NCI-H187 (cell line): ENCODE data around the gene CASP14.
A peak's percentile ranks its signal among the peaks of the same experiment; 100 is the strongest.
"Not testable (repeated sequence)": the region's sequence is repeated elsewhere in the genome, so short reads cannot be mapped to it uniquely, and the experiment has no call there.

Experiments used
- DNase-seq, 2 experiments: peaks; one replicate each; lab custom pipeline; 2025; lab: John Stamatoyannopoulos, UW

The CASP14 gene

DNA sequence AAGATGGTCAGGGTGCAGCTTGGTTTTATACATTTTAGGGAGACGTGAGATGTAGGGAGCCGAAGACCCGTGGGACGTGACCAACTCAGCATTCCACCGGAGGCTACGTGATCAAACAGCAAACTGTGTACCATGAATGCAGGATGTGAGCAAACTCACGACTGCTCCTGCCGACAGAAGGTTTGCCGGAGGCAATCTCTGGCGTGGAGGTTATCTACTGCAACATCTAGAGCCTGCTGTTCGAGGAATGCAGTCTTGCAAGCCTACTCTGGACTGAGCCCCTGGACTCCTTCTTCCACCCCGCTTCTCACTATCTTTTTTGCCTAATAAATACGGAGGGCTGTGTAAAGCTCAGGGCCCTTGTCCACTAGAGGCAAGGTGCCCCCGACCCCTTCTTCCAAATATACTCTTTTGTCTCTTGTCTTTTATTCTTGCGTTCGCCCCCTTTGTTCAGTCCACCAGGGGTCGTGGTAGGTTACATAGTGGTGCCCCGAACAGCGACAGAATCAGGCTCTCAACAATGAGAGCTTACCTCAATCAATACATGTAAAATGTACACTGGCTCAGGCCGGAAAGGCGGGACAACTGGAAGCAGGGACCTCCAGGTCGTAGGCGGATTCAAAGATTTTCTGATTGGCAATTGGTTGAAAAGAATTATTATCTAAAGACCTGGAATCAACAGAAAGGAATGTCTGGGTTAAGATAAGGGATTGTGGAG is 23.8 kb downstream of the CASP14 start:
- no peak for DNase-seq

- DNase-seq = no peak
These were observed 25.1 kb downstream of the CASP14 start for GRCh38 chr19:15074371-15074770.

- DNase-seq = no peak
These were observed 26.5 kb downstream of the CASP14 start for GRCh38 chr19:15075806-15076205.

DNA sequence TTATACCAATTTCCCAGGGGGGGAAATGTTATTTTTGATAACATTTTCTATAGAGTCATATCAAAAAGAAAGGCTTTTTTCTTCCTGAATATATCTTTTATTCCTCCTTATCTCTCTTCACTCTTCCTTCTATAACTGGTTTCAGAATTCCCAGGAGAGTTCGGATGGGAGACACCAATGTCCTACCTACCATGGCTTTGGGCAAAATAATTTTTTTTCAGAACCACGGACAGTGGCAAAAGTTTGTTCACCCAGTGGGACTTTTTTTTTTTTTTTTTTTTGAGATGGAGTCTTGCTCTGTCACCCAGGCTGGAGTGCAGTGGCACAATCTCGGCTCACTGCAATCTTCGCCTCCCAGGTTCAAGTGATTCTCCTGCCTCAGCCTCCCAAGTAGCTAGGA is 30.7 kb downstream of the CASP14 start:
- not testable (repeated sequence) for DNase-seq

DNA sequence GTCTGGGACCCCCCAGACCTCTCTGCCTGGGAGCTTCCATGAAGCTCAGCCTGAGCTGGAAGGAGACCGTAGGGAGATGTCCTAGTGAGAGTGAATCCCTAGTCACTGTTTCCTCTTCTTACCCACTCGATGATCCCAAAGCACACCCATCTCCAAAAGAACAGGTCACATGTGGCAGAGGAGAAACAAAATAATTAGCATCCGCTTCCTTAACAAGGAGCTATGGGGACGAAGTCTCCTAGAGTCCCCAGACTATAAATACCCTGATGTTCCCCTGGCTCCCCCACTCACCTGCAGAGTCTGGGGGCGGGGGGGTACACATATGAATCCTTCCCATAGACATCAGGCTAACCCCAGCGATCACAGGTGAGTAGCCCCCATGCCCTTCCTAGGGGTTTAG is 32.6 kb downstream of the CASP14 start, which contains the start of gene OR1I1:
Gene OR1I1, plus strand, starts transcription at position 301 of the 400 bp plus-strand sequence. CDS start 4,855 bp downstream, outside the sequence.
- no peak for DNase-seq

DNA sequence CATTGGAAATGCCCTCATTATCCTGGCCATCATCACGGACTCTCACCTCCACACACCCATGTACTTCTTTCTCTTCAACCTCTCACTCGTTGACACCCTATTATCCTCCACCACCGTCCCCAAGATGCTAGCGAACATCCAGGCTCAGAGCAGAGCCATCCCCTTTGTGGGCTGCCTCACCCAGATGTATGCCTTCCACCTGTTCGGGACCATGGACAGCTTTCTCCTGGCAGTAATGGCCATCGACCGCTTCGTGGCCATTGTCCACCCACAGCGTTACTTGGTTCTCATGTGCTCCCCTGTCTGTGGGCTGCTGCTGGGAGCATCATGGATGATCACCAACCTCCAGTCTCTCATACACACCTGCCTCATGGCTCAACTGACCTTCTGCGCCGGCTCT is 37.9 kb downstream of the CASP14 start:
- no peak for DNase-seq

DNA sequence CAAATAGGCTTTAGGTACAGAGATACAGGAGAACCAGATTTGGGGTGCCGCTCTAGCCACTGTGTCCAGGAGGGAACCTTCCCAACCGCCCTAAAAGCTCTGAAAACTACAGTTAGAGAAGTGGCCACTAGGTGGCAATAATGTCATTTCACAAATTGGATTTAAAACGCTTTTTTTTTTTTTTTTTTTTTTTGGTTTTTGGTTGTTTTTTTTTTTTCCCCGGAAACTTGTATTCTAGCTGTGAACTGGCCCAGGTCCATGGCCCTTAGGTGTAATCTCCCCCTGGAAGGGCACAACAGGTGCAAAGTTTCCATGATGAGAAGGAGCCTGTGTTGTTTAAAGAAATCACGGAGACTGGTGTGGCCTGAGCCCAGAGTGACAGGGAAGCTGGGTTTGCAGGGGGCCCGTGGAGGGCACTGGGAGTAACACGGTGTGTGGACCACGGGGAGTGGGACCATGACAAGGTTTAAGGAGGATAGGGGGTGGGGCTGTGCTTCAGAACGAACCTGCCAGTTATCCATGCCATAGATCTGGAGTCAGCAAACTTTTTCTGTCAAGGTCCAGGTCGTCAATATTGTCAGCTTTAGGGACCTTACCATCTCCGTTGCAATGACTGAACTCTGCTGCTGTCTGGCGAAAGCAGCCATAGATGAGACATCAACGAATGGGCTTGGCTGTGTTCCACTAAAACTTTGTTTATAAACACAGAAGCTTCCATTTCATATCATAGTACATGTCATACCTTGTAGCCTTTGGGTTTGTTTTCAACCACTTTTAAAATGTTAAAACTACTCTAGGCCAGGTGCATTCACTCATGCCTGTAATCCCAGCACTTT is 42.9 kb downstream of the CASP14 start:
- peak in 1 of 2 experiments; percentile 25 for DNase-seq

GRCh38 chr19:15093001-15093400 is 43.7 kb downstream of the CASP14 start:
- DNase-seq = no peak

GRCh38 chr19:15096223-15096622 is 46.9 kb downstream of the CASP14 start:
- no peak for DNase-seq

DNA sequence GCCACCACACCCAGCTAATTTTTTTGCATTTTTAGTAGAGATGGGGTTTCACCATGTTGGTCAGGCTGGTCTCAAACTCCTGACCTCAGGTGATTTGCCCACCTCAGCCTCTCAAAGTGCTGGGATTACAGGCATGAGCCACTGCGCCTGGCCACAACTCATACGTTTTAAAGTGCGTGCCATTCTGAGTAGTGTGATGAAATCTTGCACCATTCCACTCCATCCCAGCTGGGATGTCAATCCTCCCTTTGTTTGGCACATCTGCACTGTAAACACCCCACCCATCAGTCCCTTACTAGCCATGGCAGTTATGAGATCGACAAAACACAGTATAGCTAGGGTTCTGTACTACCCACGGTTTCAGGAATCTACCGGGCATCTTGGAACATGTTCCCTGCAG is 48.7 kb downstream of the CASP14 start:
- not testable (repeated sequence) for DNase-seq

DNA sequence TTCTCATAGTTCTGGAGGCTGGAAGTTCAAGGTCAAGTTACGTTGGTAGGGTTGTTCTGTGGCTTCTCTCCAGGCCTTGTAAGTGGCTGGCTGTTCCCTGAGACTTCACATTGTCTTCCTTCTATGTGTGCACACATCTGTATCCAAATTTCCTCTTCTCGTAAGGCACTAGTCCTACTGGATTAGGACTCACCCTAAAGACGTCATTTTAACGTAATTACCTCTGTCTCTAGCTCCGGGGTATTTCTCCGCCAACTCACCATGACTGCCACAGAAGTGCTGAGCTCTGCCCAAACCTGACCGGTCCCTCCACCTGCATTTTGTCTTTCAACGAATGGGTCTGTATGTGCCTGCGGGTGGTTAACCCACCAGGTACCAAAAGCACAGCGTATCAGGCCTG is 49.2 kb downstream of the CASP14 start:
- DNase-seq = no peak

- no peak for DNase-seq
These were observed 49.8 kb downstream of the CASP14 start for GRCh38 chr19:15099017-15099582.

DNA sequence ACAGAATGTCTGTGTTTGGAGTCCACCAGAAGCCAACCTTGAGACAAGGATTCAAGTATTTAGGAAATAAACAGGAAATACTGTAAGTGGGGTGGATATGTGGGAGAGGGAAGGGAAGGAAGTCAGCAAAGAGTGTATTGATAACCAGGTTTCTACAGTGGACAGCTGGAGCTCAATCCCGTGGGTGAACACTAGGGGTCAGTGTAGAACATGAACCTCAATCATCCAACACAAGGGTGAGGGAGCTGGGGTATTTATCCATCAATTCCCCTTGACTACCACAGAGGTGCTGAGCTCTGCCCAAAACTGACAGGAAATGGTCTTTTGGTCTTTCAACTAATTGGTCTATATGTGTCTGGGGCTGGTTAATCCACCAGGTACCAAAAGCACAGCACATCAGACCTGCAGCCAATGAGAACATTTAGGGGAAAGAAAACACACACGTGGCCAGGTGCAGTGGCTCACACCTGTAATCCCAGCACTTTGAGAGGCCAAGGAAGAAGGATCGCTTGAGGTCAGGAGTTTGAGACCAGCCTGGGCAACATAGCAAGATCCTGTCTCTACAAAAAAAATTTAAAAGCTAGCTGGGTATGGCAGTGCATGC is 52.3 kb downstream of the CASP14 start:
- DNase-seq = no peak

DNA sequence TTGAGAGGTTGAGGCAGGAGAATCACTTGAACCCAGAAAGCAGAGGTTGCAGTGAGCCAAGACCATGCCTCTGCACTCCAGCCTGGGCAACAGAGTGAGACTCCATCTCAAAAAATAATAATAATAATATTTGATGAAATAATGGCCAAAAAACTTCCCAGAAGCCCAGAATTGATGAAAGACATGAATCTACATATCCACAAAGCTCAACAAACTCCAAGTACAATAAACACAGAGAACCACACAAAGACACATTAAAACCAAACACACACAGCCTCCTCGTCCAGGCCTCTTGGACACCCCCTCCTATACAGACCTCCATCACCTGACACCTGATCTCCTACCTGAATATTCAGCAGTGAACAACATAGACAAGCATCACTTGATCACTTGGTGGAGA is 54.7 kb downstream of the CASP14 start:
- no peak for DNase-seq

DNA sequence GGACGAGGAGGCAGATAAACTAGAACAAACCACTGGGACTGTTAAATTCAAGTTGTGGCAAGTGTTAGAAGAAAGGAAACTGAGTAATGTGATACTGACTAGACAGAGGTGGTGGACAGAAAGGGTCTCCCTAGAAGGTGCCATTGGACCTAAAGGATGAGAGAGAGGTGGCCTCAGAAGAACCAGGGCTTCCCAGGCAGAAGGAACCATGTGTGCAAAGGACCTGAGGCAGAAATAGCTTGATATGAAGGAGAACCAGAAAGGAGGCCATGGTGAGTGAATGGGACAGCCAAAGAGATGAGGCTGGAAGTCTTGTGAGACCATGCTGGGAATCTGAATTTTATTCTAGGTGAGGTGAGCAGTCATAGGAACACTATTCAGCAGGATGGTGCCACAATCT is 55.1 kb downstream of the CASP14 start:
- no peak for DNase-seq

DNA sequence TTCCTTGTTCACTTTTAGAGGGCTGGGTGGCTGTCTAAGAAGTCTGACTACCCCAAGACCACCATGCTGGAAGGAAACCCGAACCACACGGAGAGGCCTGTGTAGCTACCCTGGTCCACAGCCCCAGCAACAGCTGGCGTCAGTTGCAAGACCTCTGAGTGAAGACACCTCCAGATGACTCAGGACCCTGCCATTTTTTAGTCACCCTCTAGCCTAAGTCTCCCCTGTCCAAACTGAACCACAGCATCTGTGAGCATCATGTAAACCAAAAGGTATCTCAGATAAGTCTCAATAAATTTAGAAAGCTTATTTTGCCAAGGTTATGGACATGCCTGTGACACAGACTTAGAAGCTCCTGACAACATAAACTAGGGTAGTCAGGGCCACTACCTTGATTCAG is 55.8 kb downstream of the CASP14 start:
- no peak for DNase-seq

GRCh38 chr19:15107061-15108010 is 58.1 kb downstream of the CASP14 start, which contains the start of gene SYDE1:
Gene SYDE1 (plus strand): TSS chr19:15107401. CDS start chr19:15107434, 33 bp downstream.
- no peak for DNase-seq
